ENCODE data around the gene MROH7.

MROH7 gene

DNA sequence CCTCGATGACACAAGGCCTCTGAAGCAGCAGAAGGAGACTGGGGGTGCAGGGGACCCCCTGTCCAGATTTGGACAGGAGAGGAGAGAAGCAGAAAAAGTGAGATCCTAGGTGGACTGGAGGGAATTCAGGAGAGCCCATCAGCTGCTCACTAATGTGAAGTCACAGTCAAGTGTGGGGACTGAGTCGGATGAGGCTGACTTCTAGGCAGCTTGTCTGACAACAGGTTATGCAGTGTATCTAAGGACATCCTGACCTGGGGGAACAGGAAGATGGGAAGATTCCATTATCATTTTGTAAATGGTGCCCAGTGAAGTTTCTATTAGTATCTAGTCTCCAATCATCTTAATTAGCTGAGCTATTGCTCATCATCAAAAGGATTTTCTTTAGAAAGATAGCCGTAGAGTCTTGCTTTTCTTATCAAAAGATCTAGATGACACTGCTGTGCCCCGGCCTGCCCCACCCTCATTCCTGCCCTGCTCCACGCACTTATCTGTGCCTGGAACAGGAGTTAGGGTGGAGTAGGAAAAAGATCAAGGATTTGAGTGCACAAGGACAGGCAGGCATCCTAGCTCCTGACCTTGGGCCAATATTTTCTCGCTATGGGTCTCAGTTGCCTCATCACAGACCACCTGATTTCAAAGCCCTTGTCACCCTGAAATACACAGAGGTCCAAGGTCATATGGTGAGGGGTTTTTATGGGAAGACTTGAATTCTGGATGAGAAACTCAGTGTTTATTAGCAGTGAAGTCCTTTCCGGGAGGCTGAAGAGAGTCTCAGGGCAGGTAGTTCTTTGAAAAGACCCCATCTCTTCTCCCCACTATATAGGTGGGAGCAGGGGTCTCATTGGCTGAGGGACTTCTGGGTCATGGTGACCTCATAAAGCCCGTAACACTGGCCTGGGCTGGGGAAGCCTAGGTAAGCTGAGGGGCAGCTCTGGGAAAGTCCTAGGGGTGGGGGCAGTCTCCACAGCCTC is at the start of gene MROH7:
TSS of gene MROH7 (plus strand) at position 924 of the 974 bp plus-strand sequence. CDS start 11,141 bp downstream, outside the sequence.
- no peak for DNase-seq

DNA sequence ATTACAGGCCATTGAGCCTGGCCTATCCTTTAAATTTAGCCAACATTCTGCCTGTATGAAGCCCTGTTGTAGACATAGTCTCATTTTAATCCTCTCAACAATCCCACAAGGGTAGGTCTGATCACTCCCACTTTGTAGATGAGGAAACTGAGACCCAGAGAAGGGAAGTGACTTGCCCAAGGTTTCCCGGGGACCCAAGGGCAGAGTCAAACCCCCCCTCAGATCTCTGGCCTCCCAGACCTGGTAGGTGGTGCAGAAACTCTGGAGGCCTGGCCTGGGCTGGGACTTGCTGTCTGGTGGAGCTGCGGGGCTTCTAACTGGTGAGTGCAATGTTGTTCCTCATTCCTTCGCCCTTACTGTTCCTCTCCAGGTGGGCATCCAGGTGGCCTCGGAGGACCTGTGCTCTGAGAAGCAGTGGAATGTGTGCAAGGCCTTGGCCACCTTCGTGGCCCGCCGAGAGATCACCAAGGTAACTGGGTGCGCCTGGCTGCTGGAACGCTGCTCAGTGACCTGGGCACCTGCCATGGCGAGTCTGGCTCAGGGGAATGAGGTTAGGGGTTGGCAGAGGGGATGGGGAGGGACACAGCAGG is 47.9 kb upstream of the MROH7 start:
- DNase-seq: no peak

DNA sequence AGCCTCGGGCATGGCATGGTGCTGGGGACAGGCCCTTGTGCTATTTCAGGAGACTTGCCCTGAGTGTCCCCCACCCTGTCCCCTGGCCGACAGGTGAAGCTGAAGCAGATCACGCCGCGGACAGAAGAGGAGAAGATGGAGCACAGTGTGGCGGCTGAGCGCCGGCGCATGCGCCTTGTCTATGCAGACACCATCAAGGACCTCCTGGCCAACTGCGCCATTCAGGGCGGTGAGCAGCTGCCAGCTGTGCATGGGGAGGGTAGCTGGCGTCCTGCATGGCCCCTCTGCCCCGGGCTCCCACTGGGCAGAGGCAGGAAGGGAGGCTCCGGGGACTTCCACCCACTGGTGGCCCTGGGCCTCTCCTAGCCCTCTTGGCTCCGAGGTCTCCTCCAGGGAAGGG is 47.1 kb upstream of the MROH7 start:
- DNase-seq: no peak

DNA sequence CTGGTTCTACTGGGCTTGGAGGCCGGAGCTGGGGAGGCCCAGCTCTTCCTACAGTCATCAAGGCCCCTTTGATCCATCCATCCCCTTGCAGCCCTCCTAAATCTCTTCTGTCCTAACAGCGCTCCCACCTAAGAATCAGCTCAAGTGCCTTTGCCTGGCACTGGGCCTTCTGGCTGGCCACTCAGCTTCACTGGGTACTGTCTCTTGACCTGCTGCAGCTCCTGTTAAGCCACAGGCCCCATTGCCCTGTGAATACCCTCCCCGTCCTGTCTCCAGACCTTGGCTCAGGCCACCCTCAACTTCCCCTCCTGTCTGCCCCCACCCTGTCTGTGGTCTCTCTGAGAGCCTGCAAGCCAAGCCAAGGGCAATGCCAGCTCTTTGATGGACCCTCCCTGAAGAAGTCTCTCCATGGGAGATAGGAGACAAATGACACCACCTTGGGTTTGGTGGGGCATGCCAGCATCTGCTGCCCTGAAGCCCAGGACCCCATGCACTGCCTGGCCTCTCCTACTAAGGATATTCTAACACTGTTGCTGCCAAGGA is 45.6 kb upstream of the MROH7 start:
- no peak for DNase-seq

DNA sequence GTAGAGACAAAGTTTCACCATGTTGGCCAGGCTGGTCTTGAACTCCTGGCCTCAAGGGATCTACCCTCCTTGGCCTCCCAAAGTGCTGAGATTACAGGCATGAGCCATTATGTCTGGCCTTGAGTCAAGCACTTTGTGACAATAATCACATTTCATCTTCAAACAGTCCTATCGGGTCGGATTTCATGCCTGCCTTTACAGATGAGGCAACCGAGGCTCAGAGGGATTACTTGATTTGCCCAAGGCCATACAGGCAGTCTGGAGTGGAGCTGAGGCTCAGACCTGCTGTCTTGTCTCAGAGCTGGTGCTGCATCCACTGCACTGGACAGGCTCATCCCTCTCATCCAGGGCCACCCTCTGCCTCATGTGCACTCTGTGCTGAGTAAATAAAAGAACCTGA is 44.8 kb upstream of the MROH7 start:
- DNase-seq: no peak

DNA sequence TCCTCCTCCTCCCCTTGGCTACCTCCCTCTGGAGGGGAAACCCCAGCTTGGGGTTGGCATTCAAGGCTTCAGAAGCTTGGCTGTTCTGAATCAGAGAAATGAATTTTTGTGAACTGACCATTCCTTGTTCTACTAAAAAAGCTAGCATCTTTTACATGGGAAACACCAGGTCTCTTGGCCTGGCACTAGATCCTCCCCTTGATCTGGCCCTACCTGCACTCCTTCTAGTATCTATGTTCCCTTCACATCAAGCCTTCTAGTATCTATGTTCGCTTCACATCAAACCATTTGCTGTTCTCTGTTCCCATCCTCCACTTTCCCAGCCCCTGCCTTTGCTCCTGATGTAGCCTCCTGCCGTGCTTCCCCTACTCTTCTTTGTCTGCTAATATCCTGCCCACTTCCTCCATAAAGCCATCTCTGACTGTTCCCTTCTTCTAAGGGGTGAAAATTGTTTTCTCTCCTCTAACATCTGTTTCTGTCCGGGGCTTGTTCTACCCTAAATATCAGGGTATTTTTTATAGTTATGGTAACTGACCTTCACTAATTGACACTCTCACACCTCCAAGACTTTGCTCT is 44.0 kb upstream of the MROH7 start:
- DNase-seq: no peak

DNA sequence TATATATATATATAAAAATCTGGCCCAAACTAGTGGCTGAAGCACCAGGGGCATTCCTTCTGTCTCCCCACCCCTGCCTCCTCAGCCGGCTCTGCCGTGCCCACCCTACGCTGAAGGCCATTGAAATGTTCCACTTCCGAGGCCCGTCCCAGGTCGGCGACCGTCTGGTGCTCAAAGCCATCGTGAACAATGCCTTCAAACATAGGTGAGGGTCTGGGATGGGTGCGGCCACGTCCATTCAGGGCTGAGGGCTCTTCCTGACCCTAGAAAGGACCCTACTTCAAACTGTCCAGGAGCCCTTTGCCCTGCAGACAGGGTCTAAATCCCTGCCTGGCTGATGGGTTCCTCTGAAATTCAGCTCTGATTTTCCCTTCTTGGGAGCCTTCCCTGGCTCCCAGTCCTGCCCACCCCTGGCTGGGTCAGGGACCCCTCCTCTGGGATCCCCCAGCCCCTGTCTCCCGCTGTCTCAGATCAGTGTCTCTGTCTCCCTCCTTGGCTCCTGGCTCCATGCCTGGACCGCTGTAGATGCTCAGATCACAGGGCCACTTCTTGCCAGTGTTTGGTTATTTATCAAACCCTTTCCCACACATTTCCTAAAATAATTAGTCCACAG is 42.3 kb upstream of the MROH7 start:
- no peak for DNase-seq

DNA sequence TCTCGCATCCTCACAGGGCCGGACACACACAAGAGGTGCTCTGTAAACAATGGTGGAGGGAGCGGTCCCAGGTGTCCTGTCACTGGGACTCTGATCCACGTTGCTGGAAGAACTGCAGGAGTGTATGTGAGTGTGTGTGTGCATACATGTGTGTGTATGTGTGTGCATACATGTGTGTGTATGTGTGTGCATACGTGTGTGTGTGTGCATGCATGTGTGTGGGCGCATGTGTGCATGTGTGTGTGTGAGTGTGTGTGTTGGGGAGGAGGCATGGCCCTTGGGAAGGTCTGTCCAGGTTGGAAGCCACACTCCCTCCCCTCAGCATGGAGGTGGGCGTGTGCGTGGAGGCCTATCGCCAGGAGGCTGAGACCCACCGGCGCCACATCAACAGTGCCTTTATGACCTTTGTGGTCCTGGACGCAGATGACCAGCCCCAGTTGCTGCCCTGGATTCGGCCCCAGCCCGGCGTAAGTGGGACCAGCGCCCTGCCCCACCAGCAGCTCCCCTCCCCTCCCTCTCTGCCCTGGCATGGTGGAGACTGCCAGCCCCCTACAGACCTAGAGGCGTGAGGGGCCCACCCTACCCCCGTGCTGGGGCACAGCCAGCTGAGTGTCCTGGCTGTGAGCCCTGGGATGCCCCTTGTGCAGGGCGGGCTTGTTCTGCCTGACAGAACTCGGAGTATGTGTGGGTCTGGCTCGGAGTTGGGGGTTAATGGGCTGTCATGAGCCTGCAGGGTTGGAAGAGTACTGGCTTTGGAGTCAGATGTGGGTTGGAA is 40.5 kb upstream of the MROH7 start:
- DNase-seq: no peak

DNA sequence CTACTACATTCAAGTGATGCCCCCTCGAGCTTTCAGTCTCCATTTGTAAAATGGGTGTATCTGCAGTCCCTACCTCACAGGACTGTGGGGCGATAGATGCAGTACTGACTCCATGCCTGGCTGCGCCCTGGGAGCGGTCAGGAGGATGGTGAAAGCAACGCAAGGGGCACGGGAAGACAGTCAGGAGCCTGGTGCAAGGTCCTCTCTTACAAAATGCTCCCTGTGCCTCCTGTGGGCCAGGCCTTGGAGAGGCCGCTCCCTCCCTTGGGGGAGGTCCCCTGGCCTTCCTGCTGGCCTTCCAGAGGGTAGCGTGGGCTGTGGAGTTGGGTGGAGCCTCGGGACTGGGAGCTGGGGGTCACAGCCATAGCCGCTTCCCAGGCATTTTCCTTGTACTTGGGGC is 39.9 kb upstream of the MROH7 start:
- no peak for DNase-seq

DNA sequence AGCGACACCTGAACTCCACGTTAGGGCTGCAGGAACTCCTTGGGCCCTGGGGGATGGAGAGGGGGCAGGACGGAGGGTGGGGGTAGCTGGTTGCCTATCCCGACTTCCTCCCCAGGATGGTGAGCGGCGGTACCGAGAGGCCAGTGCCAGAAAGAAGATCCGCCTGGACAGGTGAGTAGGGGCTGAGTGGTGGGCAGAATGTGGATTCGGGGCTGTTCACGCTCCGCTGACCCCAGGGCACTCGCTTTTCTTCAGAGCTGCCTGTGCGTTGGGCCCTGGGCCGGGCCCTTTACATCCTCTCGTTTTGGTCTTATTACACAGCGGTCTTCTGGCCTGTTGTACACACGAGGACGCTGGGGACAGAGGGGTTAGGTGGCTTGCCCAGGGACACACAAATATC is 39.0 kb upstream of the MROH7 start:
- DNase-seq: no peak

DNA sequence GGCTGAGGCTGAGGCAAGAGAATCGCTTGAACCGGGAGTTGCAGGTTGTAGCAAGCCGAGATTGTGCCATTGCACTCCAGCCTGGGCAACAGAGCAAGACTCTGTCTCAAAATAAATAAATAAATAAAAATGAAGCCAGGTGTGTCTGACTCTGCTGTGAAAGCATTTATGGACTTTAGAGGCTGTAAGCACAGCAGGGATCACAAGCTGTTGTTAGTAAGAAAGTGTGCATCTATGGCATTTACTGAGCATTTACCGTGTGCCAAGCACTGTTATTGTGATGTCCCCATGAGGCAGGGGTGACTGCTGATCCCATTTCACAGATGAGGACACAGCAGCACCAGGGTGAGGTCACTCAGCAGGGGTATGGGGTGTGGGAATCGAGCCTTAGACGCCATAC is 38.3 kb upstream of the MROH7 start:
- DNase-seq: no peak

DNA sequence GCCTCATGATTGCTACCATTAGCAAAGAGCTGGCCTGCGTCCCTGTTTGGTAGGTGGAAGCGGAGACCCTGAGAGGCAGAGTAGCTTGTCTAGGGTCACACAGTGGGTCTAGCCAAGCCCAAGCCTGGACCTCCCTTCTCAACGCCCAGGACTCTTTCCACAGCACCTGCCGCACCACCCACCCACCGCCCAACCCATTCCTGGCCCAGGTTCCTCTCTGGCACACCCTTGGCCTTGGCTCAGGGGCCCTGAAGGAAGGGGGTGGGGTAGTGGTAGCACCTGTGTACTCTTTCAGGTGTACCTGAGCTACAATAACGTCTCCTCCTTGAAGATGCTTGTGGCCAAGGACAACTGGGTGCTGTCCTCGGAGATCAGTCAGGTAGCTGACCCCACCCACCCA is 37.5 kb upstream of the MROH7 start:
- DNase-seq: no peak

DNA sequence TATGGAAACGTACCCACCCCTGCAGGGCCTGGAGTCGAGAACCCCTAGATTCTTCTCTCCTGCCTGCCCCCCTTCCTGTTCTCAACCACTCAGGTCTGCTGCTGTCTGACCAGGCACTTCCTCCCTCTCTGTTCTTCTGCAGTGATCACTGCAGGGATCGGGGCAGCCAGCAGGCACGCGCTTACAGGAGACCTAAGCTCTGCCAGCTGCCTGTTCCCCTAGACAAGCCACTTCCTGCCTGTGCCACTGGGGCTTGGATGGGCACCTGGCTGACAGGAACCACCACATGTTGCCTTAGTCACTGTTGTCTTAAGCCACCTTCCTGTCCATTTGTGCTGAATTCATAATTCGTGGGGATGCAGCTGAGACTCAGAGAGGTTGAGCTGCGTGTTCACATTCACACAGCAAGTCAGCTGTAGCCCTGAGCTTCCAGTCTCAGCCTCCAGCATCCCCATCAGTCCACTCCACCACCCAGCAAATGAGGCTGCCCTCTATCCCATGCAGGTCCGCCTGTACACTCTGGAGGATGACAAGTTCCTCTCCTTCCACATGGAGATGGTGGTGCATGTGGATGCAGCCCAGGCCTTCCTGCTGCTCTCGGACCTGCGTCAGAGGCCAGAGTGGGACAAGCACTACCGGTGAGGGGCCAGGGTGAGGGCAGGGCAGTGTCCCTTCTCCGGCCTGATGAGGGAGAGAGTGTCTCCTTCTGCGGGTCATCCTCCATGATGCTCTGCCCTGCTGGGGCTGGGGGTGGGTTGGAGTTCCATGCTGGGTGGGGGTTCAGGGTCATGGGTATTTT is 36.8 kb upstream of the MROH7 start:
- DNase-seq: peak; percentile 85

DNA sequence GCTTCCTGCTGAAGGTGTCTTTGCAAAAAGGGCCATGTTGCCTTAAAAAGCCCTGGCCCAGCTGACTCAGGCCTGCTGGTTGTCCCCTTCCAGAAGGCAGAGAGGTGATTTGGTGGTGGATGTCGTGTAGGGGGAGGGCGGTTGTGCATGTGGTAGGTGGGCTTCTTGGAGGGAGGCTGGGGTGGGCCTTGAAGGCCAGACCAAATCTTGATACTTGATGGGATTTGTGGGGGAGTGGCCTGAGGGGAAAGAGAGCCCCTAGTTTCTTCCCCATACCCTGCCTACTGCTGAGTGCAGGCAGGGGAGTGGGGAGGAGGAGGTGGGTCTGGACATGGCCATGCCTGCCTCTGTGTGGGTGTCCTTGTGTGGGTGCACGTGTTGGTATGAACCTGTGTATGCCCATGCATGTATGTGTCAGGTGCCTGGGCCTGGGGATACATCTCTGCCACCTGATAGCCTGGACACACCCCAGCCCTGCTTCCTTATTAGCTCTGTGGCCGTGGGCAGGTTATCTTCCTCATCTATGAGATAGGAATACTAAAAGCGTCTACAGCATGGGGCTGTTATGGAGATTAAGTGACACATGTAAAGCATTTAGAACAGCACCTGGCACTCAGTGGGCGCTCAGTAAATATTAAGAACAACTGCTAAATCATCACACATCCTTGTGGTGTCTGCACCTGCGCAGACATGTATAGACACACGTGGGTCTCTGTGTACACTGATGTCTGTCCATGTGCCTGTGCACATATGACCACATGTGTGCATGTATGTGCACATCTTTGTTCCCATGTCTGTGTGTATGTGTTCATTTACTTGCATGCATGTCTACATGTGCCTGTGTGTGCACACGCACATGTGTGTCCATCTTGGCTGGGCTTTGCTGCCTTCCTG is 35.2 kb upstream of the MROH7 start:
- no peak for DNase-seq

DNA sequence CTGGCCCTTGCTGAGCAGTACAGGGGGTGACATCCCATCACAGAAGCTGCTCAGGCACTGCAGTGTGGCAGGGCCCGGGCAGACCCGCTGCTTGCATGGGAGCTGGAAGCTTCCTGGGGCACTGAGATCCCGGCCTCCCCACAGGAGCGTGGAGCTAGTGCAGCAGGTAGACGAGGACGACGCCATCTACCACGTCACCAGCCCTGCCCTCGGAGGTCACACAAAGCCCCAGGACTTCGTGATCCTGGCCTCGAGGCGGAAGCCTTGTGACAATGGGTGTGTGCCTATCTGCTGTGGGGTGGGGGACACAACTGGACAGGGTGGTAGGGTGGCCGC is 34.6 kb upstream of the MROH7 start:
- no peak for DNase-seq

DNA sequence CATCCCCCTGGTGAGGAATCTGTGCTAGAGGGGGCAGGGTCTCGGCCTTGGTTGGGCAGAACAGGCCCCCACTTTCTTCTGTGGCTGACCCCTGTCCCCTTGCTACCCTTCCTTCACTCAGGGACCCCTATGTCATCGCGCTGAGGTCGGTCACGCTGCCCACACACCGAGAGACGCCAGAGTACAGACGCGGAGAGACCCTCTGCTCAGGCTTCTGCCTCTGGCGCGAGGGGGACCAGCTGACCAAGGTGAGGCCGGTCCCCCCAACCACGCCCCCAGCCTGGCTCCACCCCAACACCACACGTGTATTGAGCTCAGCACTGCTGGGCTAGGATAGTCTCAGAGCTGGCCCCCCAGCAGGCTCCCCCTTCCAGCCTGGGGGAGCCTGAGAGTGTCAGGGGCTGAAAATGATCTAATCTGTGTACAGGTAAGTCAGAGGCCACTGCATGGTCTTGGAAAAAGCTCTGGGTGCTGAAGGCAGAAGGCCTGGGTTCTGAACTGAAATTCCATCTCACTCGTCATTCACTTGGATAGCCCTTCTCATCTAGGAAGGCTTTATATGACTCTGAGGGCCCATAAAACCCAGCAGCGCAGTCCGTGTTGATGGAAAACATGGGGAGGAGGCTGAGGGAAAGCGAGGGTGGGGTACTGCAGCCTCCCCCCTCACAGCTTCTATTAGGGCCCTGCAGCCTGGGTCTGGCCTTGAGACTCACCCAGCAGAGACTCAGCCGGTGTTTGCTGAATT is 33.6 kb upstream of the MROH7 start:
- DNase-seq: no peak

DNA sequence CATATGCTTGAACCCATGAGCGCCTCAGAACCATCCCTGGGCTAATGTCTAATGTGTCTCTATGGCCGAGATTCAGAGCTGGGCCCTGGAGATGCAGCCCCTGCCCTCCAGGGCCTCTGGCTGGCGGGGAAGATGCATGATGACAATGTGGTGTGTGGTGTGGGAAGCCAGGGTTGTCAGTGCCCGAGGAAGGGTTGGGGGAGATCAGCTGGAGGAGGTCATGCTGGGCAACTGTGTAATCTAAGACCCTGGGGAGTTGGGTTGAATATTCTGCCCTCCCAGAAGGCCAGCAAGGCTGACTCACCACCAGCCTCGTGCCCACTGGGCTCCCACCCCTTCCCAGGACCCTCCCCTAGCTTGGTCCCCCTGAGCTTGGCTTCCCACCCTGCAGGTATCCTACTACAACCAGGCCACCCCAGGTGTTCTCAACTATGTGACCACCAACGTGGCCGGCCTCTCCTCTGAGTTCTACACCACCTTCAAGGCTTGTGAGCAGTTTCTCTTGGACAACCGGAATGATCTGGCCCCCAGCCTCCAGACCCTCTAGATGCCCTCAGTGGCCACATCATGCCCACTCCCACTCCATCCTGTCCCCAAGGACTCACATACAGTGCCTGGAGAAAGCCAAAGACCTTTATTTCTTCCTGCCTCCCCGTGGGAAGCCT is 32.9 kb upstream of the MROH7 start:
- DNase-seq: no peak

DNA sequence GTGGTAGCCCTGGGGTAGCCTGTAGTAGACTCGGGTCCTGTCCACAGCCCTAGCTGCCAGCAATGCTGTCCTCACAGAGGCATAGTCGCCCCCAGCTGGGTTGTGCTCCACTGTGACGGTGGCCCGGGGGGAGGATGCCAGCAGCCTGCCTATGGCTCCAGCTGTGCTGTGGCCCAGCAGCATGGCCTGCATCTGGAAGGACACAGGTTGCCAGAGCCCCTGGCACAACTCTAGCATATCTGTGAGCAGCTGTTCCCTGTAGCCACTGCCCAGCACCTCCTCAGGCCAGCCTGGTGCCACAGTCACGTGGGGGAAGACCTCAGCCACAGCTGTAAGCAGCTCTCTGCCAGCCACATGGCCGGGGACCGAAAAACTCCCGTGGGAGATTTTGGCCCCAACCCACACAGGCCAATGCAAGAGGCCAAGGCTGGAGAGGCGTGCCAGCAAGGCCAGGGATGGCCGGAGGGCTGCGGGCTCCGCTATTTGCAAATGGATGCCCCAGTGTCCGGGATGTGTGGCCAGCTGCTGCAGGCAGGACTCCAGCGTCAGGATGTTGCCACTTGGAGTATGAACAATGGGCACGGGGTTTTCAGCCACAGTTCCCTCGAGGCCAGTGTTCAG is 32.2 kb upstream of the MROH7 start:
- DNase-seq: no peak

DNA sequence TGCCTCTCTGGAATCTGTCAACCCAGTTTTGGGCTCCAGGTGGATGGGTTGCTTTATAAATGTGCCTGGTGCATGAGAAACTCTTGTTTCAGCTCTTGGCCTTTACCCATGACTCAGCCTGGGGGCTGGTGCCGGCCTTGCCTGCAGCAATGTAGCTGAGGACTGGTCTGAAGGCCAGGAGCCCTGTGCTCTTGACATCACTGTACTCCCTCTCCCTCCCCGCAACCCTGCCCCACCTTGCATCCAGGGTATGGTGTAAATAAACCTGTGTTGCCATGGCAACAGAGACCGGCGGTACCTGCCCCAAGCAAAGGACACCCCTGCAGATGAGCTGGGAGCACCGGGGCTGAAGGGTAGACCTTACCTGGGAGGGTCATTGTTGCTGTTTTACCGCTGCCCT is 31.5 kb upstream of the MROH7 start:
- no peak for DNase-seq

All from GF-D8 (cell line).